NCI-H2029 (cell line): ENCODE measurements around the gene PPDPF.

Experiments
- DNase-seq: peaks from one replicate; lab custom pipeline; 2025; lab: John Stamatoyannopoulos, UW

PPDPF gene

GRCh38 chr20:63487781-63488241, 32.8 kb upstream of the PPDPF start:
- DNase-seq = no peak

DNA sequence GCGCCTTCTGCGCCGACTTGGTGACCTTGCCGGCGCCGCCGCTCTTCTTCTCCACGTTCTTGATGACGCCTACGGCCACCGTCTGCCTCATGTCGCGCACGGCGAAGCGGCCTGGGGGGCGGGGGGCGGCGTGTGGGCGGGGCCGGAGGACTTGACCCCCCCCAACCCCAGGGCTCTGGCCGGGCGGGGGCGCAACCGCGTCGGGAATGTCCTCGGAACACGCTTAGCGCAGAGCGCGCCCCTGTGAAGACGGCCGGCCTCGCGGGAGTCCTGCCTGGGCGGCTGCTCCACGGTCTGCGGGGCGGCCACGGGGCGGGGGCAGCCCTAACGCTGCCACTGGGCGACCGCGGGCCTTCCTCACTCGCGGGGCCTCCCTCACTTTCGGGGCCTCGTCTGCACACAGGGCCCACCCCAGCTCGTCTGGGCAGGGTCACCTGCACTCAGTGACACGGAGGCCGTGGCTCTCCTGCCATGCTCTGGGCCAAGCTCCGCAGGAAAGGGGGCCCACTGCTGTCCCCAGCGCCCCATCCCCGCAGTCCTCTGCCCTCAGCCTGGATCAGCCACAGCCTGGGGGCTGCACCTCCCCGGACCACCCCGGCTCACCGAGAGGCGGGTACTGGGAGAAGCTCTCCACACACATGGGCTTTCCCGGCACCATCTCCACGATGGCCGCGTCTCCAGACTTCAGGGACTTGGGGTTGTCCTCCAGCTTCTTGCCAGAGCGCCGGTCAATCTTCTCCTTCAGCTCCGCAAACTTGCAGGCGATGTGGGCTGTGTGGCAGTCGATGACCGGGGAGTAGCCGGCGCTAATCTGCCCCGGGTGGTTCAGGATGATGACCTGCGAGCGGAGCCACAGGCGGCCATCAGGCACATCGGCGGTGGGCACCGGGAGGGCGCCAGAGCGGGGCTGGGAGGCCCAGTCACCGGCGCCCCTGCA, 32.0 kb upstream of the PPDPF start:
- DNase-seq = no peak

DNA sequence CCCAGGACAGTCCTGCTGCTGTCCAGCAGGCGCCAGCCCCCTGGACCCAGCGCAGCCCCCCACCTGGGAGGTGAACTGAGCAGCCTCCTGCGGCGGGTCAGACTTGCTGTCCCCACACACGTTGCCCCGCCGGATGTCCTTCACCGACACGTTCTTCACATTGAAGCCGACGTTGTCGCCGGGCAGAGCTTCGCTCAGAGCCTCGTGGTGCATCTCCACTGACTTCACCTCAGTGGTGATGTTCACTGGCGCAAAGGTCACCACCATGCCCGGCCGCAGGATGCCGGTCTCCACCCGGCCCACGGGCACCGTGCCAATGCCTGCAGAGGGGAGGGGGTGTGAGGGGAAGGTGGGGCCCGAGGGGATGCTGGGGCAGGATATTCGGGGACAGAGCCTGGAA, 30.1 kb upstream of the PPDPF start:
- DNase-seq = no peak

DNA sequence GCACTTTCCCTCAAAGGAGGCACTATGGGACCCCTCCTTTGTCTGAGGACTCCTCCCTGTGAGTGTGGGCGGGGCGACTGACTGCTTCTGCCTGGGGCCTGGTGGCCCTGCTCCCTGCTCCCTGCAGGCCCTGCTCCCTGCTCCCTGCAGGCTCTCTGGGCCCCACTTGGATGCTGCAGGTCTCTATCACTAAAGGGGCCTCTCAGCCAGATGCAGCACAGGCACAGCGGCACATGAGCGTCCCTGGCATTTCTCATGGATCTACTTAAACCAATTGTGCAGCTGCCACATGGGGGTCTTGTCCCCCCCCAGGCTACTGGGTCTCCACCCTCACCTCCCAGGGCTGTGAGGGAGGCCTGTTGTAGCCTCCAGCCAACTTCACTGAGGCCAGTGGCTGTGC, 29.5 kb upstream of the PPDPF start:
- no peak for DNase-seq

GRCh38 chr20:63491635-63492230, 28.8 kb upstream of the PPDPF start:
- no peak for DNase-seq

DNA sequence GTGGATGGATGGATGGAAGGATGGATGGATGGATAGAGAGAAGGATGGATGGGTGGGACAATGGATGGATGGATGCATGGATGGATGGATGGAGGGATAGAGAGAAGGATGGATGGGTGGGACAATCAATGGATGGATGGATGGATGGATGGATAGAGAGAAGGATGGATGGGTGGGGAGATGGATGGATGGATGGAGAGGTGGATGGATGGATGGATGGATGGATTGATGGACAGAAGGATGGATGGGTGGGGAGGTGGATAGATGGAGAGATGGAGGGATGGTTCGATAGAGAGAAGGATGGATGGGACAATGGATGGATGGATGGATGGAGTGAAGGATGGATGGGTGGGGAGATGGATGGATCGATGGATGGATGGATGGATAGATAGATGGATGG, 28.0 kb upstream of the PPDPF start:
- DNase-seq = no peak

DNA sequence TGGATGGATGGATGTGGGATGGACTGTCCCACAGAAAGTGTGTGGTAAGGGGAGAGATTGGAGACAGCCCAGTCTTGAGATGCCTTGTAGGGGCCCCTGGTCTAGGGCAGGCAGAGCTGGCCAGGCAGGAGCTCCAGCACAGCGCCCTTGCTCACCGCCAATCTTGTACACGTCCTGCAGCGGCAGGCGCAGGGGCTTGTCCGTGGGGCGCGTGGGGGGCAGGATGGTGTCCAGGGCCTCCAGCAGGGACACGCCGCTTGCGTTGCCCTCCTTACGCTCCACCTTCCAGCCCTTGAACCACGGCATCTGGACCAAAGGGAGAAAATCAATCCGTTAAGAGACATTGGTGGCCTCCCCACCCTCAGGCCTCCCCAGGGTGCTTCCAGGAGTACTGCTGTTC, 27.6 kb upstream of the PPDPF start:
- no peak for DNase-seq

DNA sequence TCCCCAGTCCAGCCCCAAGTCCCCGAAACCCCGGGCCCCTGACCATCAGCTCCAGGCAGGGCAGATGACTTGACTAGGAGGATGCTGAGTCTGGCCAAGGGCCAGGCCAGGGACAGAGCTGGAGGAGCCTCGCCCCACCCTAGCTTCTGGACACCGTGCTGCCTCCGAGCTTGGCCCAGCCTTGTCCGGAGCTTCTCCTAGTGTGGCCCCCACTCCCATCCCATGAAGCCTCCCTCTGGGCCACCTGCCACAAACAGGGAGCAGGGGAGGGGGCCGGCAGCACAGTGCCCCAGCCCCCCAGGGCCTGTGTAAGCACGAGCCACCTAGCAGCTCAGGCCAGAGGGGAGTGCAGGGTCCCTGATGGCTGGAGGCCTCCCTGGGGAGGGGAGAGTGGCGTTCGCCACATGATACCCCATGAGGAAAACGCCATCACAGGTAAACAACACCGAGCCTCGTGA, 27.0 kb upstream of the PPDPF start:
- DNase-seq = no peak

- DNase-seq = no peak
Measured at GRCh38 chr20:63494084-63494419, 26.5 kb upstream of the PPDPF start.

DNA sequence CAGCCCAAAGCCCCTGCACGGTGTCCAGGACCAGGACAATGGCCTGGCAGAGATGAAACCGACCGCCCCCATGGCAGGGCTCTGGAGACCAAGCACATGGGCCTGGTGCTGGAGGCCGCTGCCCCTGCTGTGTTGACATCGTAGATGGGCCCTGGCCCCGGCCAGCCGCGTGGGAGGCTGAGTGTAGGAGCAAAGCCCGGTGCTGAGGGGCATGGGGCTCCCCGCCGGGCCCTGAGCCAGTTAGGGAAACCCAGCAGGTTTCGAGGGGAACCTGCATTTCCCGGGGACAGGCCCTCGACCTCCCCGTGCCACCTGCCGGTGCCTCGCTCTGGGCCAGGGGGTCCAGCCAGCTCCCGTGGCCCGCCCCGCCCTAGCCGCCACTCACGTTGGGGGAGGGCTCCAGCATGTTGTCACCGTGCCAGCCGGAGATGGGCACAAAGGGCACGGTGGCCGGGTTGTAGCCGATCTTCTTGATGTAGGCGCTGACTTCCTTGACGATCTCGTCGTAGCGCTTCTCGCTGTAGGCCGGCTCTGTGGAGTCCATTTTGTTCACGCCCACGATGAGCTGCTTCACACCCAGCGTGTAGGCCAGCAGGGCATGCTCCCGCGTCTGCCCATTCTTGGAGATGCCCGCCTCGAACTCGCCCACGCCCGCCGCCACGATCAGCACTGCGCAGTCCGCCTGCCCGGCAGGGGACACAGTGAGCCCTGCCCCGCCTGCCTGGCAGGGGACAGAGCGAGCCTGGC, 26.0 kb upstream of the PPDPF start:
- no peak for DNase-seq

- DNase-seq = no peak
Measured at GRCh38 chr20:63495167-63495720, 25.3 kb upstream of the PPDPF start.

- peak; percentile 16 for DNase-seq
Measured at GRCh38 chr20:63495741-63496595, 24.6 kb upstream of the PPDPF start.

GRCh38 chr20:63496596-63497120, 23.9 kb upstream of the PPDPF start:
- no peak for DNase-seq

DNA sequence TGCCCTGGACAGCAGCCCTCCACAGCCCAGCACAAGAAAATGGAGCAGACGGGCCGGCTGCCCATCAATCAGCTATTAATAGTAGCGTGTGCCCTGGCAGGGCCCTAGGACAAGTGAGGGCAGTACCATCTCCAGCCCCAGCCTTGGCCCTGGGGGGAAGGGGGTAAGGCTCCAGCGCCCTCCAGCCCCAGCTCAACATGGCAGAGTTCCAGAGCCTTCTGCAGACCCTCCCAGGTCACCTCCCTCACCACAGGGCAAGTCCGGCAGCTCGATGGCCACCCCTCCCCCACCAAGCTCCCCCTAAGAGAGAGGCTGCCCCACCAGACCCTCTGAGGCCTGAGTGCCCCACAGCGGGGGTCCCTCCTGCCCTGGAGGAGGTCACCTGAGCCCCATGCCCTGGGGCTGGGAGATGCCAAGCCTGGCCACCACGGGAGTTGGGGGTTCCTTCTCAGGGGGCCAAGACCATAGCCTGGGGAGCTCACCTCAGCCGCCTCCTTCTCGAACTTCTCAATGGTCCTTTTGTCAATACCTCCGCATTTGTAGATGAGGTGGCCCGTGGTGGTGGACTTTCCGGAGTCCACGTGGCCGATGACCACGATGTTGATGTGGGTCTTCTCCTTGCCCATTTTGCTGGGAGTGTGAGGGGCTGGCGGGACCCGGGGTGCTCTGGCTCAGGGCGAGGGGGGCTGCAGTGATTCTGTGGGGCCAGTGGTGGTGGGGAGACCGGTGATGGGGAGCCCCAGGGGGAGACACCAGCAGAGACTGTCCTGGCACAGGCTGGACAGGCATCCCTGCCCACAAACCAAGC, 23.2 kb upstream of the PPDPF start:
- no peak for DNase-seq

DNA sequence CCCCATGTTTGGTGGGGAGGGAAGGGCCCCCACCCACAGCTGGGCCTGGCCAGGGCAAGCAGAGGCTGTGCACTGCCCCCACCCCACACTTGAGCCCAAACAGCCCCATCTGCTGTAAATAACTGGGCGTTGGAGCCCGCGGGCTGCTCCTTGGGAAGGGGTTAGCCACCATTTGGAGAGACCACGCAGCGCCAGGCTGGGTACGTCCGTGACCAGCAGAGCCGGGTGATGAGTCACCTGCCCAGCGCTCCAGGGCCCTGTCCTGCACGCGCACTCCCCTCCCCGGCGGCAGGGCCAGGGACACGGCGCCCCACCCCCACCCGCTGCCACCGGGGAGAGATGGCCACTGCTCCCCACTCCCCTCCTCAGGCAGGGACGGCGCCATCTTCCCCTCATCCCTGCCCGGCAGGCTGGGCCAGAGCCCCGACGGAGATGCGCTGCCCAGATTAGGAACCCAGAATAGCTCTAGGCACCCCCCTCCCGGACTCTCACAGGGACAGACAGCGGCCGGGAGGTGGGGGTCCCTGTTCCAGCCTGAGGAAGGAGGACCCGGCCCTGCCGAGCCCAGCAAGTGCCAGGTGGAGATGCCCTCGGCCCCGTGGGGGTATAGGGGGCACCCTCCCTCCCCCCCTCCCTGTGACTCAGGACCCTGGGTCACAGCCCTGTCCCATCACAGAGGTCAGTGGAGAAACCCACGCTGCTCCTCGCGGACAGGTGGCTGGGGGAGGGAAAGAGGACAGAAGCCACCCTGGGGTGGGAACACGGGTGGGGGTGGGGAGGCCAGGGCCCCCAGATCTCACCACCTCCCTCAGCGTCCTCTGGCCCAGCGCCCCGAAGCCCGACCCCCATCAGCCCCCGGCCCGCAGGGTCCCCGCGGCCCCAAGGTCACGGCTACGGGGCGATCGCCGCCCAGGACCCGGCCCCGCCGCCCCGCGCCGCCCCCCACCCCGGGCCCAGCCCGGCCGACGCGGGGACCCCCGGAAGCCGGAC, 22.3 kb upstream of the PPDPF start:
- no peak for DNase-seq

DNA sequence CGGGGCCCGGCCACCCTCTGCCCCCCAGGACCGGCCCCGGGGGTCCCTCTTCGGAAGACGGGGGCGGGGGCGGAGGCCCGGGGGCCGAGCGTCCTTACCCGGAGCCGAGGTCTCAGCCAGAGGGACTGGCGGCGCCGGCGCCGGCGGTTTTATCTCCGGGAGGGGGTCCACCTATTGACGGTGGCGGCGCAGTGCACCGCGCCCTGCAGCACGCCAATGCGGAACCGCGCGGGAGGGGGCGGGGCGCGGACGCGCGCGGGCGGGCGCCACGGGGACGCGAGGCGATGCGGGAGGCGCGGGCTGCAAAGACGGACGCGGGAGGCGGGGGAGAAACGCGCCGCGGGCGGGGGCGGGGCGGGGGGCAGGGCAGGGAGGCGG, 21.6 kb upstream of the PPDPF start, which contains the start of gene EEF1A2:
Gene EEF1A2 (minus strand): TSS at position 124 of the 378 bp plus-strand sequence. CDS start 1,320 bp downstream, outside the sequence.
- no peak for DNase-seq

DNA sequence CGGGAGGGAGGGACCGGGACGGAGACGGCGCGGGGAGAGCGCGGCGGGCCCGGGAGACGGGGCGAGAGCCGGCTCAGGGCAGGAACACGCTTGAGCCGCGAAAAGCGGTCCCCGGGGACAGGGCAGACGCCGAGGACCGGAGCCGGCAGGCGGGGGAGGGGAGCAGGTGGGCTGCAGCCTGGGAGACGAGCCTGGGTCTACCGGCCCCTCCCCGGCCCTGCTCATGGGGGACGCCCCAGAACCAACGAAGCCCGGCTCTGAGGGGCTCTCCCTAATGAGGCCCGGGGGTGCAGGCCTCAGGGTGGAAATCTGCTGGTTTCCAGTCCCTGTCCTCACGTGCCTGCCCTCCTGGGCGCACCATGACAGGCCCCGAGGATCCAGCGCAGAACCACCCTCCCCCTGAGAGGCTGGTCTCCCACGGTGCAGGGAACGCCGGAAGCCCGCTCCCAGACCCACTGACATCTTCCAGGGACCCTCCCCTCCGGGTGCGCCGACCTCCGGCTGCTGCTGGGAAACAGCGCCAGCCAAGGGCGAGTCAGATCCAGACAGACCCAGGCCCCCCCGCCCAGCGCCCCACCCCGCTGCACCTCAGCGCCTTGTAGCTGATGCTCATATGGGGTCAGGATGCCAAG, 21.1 kb upstream of the PPDPF start:
- no peak for DNase-seq

DNA sequence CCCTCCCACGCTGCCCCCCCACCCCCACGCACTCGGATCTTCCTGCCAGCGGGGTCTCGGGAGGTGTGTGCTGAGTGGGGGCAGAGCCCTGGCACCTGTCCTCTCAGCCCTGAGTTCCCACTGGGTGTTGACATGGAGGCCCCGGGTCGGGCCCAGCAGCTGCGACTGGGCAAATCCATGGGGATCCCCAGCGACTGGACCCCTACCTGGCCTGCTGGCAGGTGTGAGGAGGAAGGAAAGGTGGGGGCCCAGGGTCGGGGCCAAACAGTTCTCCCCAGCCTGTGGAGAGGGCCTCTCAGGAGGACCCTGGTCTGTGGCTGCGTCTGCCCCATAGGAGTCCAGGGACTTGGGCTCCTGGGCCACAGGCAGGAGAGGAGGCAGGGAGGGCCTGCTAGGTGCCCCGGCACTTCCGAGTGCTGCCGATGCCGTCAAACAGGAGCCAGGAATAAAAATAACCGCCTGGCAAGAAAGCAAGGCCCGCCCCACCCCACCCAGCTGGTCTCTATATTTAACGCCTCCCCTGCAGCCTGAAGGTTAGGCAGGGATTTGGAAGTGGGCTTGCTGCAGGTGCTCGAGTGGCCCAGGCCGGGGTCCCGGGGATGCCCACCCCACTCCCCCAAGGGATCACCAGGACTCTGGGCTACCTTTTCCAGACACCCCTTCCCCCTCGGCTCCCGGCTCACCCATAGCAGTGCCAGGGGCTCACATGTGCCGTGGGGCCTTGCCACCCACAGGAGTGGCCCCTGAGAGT, 20.2 kb upstream of the PPDPF start:
- DNase-seq = no peak
